ENCODE results near the gene CCDC194. TPM values are rescaled to one million over a fixed set of nuclear protein-coding genes. Genes with fewer than 3 reads are reported as not detected.
"Not testable (repeated sequence)": the region's sequence is repeated elsewhere in the genome, so short reads cannot be mapped to it uniquely, and the experiment has no call there.

The CCDC194 gene
- total RNA-seq, 1 donor from 2014 or later: not detected

DNA sequence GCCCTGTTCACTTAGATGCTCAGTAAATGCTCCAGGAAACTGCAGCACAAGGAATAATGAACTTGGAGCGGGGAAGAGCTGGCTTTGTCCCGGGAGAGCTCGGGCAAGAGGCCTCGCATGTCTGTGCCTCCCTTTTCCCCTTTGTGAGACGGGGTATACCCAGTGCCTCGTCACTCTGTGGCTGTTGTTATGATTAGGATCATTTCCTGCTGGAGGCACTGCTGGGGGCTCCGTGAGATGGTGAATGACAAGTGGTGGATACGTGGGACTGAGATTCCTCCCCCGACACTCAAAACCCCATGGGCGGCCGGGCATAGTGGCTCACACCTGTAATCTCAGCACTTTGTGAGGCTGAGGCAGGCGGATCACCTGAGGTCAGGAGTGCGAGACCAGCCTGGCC lies 15.7 kb downstream of the CCDC194 start:
- Histone ChIP-seq H3K36me3 (ENCODE audit: control insufficient read depth, insufficient read depth, low read length) (no peaks in the 10 kb centered on the region), H3K4me3 (ENCODE audit: low read depth, low read length) (no peak overlapping the region), H3K27me3 (ENCODE audit: control insufficient read depth, insufficient read depth, low read length) (no peaks in the 10 kb centered on the region)
- FAIRE-seq (no peak), DNase-seq (ENCODE audit: low read depth) (no peak)
- TF ChIP-seq CTCF (IDR thresholded peaks at IDR 0.05; ENCODE audit: insufficient read depth, low read length, severe bottlenecking): no peak

GRCh38 chr19:17376935-17377600 lies 16.9 kb downstream of the CCDC194 start, which contains the start of gene PLVAP:
TSS of gene PLVAP (minus strand) at chr19:17377342. CDS start at chr19:17377288, 54 bp downstream.
- H3K4me3 ChIP-seq (ENCODE audit: low read depth, low read length): no peak within 1 kb of the TSS
- no peak for DNase-seq (ENCODE audit: low read depth)
- no peaks in the 10 kb centered on the region for H3K36me3 ChIP-seq (ENCODE audit: control insufficient read depth, insufficient read depth, low read length)
- TF ChIP-seq CTCF (IDR thresholded peaks at IDR 0.05; ENCODE audit: insufficient read depth, low read length, severe bottlenecking): no peak
- no peaks in the 10 kb centered on the region for H3K27me3 ChIP-seq (ENCODE audit: control insufficient read depth, insufficient read depth, low read length)
- no peak for FAIRE-seq

GRCh38 chr19:17370026-17370587 lies 23.9 kb downstream of the CCDC194 start:
- DNase-seq (ENCODE audit: low read depth) (no peak), FAIRE-seq (no peak)
- TF ChIP-seq CTCF (IDR thresholded peaks at IDR 0.05; ENCODE audit: insufficient read depth, low read length, severe bottlenecking): no peak
- Histone ChIP-seq H3K4me3 (ENCODE audit: low read depth, low read length) (no peak overlapping the region), H3K36me3 (ENCODE audit: control insufficient read depth, insufficient read depth, low read length) (no peaks in the 10 kb centered on the region), H3K27me3 (ENCODE audit: control insufficient read depth, insufficient read depth, low read length) (no peaks in the 10 kb centered on the region)

DNA sequence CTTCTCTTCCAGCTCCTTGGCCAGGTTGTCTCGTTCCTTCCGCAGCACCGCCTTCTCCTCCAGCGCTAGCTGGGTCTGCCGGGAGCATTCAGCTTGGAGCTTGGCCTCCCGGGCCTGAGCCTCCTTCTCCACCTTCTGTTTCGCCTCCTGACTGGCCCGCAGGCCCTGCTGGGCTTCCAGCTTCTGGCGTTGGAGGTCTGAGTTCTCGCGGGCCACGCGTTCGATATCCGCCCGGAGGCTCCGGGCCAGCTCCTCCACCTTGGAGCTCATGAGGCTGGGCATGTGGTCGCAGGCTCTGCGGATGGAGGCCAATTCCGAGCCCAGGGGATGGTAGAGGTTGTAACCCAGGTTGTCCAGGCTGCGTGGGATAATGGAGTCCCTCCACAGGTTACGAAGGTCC lies 28.6 kb downstream of the CCDC194 start:
- H3K36me3 ChIP-seq (ENCODE audit: control insufficient read depth, insufficient read depth, low read length): no peaks in the 10 kb centered on the region
- DNase-seq (ENCODE audit: low read depth) (no peak), FAIRE-seq (no peak)
- H3K4me3 ChIP-seq (ENCODE audit: low read depth, low read length): no peak overlapping the region
- H3K27me3 ChIP-seq (ENCODE audit: control insufficient read depth, insufficient read depth, low read length): no peaks in the 10 kb centered on the region
- TF ChIP-seq CTCF (IDR thresholded peaks at IDR 0.05; ENCODE audit: insufficient read depth, low read length, severe bottlenecking): no peak

DNA sequence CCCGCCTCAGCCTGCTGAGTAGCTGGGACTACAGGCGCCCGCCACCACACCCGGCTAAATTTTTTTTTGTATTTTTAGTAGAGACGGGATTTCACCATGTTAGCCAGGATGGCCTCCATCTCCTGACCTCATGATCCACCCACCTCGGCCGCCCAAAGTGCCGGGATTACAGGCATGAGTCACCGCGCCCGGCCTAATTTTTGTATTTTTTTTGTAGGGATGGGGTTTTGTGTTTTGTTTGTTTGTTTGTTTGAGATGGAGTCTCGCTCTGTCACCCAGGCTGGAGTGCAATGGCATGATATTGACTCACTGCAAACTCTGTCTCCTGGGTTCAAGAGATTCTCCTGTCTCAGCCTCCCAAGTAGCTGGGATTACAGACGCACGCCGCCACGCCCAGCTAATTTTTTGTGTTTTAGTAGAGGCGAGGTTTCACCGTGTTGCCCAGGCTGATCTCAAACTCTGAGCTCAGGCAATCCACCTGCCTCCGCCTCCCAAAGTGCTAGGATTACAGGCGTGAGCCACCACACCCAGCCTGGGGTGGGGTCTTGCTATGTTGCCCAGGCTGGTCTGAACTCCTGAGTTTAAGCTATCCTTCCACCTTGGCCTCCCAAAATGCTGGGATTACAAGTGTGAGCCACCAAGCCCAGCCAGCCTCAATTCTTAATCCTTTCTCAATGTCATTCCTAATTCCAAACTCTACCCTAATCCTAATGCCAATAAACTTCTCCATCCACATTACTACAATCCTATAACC lies 30.0 kb downstream of the CCDC194 start:
- not testable (repeated sequence) for H3K27me3 ChIP-seq (ENCODE audit: control insufficient read depth, insufficient read depth, low read length); FAIRE-seq; DNase-seq (ENCODE audit: low read depth); H3K36me3 ChIP-seq (ENCODE audit: control insufficient read depth, insufficient read depth, low read length); H3K4me3 ChIP-seq (ENCODE audit: low read depth, low read length)
